HepG2 (cell line): ENCODE measurements around the gene ZNF638.
"Not testable (repeated sequence)": the region's sequence is repeated elsewhere in the genome, so short reads cannot be mapped to it uniquely, and the experiment has no call there.

Source experiments
- BCL3 ChIP-seq: sonication (generic); formaldehyde crosslinking; IDR thresholded peaks from 2 replicates; pipeline ENCODE4 v1.5.1; 2020; ENCODE audit warnings: mild to moderate bottlenecking, missing genetic modification reagents, moderate library complexity
- CTCF ChIP-seq: sonication (generic); formaldehyde crosslinking; IDR thresholded peaks from 2 replicates; pipeline ENCODE4 v1.5.0; 2020; ENCODE audit warnings: mild to moderate bottlenecking, missing genetic modification reagents, moderate library complexity
- PBX3 ChIP-seq: sonication (generic); formaldehyde crosslinking; IDR thresholded peaks from 2 replicates; pipeline ENCODE4 v1.8.1; 2023; ENCODE audit warnings: missing genetic modification reagents, inconsistent platforms, borderline replicate concordance
- POLR2A ChIP-seq, 2 experiments: IDR thresholded peaks; 2 replicates each; pipeline ENCODE4 v1.6.1; 2011; ENCODE audit warnings: low read depth in 2 of 2, low read length in 2 of 2, mild to moderate bottlenecking in 1 of 2, moderate library complexity in 1 of 2; ENCODE audit not compliant: insufficient read depth in 1 of 2
- POLR2AphosphoS5 ChIP-seq: IDR thresholded peaks from 2 replicates; pipeline ENCODE4 v1.6.1; 2012; ENCODE audit warnings: low read depth, low read length
- RFXAP ChIP-seq: sonication (generic); formaldehyde crosslinking; IDR thresholded peaks from 2 replicates; pipeline ENCODE4 v1.4.0; 2020; ENCODE audit warnings: missing genetic modification reagents, borderline replicate concordance
- SMAD1 ChIP-seq: sonication (generic); formaldehyde crosslinking; IDR thresholded peaks from 2 replicates; pipeline ENCODE4 v1.4.0; 2020; ENCODE audit warnings: missing genetic modification reagents, low read depth, mild to moderate bottlenecking, borderline replicate concordance
- ZBTB10 ChIP-seq: sonication (generic); formaldehyde crosslinking; IDR thresholded peaks from 2 replicates; pipeline ENCODE4 v1.4.0; 2020; ENCODE audit warnings: missing genetic modification reagents, borderline replicate concordance
- ZBTB33 ChIP-seq: sonication (generic); formaldehyde crosslinking; IDR thresholded peaks from 2 replicates; pipeline ENCODE4 v1.4.0; 2020; ENCODE audit warnings: missing genetic modification reagents
- ZBTB7A ChIP-seq: sonication (generic); formaldehyde crosslinking; IDR thresholded peaks from 2 replicates; pipeline ENCODE4 v1.8.0; 2022; ENCODE audit warnings: mild to moderate bottlenecking, missing genetic modification reagents
- ZNF326 ChIP-seq: sonication (generic); formaldehyde crosslinking; IDR thresholded peaks from 2 replicates; pipeline ENCODE4 v1.4.0; 2020; ENCODE audit warnings: missing genetic modification reagents, borderline replicate concordance
- ZNF407 ChIP-seq: sonication (generic); formaldehyde crosslinking; IDR thresholded peaks from one replicate; pipeline ENCODE4 v1.5.1; 2020; ENCODE audit warnings: mild to moderate bottlenecking, missing genetic modification reagents; ENCODE audit errors: not compliant biosample characterization

GRCh38 chr2:71445142-71445541, 113.6 kb downstream of the ZNF638 start:
- TF ChIP-seq RFXAP (CRISPR knock-in tag); CTCF (CRISPR knock-in tag); ZNF326 (CRISPR knock-in tag); PBX3; ZNF407 (CRISPR knock-in tag); ZBTB7A; ZBTB10 (CRISPR knock-in tag); BCL3 (CRISPR knock-in tag); POLR2AphosphoS5; ZBTB33 (CRISPR knock-in tag); POLR2A (IDR thresholded peaks at IDR 0.05; ENCODE audit: insufficient read depth in 1 of 2, low read depth in 2 of 2, low read length in 2 of 2); SMAD1 (CRISPR knock-in tag): not testable (repeated sequence)
